Nephron progenitor cell (in vitro differentiated cells): ENCODE data around the gene ADCY10.
"Not testable (repeated sequence)": the region's sequence is repeated elsewhere in the genome, so short reads cannot be mapped to it uniquely, and the experiment has no call there.

ENCODE experiments used
- DNase-seq: peaks from one replicate; pipeline ENCODE4 v3.0.0; 2021
- H3K27ac Mint-ChIP-seq: 2 replicates; pipeline ENCODE4 v1.8.0; 2021; ENCODE audit warnings: mild to moderate bottlenecking, moderate library complexity, mixed read lengths
- H3K27me3 Mint-ChIP-seq: 2 replicates; pipeline ENCODE4 v1.8.0; 2021; ENCODE audit warnings: mild to moderate bottlenecking, low read depth, mixed read lengths; ENCODE audit not compliant: poor library complexity
- H3K36me3 Mint-ChIP-seq: 2 replicates; pipeline ENCODE4 v1.8.0; 2021; ENCODE audit warnings: low read depth, mixed read lengths
- H3K4me1 Mint-ChIP-seq: 2 replicates; pipeline ENCODE4 v1.8.0; 2021; ENCODE audit warnings: mixed read lengths
- H3K4me3 Mint-ChIP-seq: 2 replicates; pipeline ENCODE4 v1.8.0; 2021; ENCODE audit warnings: mild to moderate bottlenecking, moderate library complexity, mixed read lengths
- H3K9me3 Mint-ChIP-seq: 2 replicates; pipeline ENCODE4 v1.8.0; 2021; ENCODE audit warnings: mild to moderate bottlenecking, moderate library complexity, mixed read lengths
- TF ChIP-seq, protein P1 (sequence below): fragments of 200-600 bp; sonication (generic); IDR thresholded peaks from 2 replicates; pipeline ENCODE4 v1.5.0; 2021; ENCODE audit warnings: antibody characterized with exemption

The ADCY10 gene

DNA sequence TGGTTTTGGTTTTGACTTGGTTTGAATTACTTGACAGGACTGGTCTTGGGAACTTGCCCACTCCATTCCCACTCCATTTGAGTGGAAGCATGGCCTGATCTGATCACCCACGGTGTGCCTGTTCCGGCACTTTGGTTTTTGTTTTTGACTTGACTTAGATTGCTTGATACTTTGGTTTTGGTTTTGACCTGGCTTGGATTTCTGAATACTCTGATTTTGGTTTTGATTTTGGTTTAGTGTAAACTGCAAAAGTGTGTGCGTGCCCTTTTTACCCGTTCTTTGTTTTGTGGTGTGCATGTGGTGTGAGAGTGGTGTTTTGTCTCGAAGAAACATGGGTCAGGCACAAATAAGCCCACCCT is 50.0 kb downstream of the ADCY10 start:
- no peak for DNase-seq
- Mint-ChIP-seq H3K36me3 (no peaks in the 10 kb centered on the region), H3K4me3 (no peak overlapping the region), H3K4me1 (peaks cover 15% of the 10 kb centered on the region), H3K9me3 (peaks cover 10% of the 10 kb centered on the region), H3K27ac (no peak overlapping the region), H3K27me3 (no peaks in the 10 kb centered on the region)
- TF ChIP-seq, protein P1, sequence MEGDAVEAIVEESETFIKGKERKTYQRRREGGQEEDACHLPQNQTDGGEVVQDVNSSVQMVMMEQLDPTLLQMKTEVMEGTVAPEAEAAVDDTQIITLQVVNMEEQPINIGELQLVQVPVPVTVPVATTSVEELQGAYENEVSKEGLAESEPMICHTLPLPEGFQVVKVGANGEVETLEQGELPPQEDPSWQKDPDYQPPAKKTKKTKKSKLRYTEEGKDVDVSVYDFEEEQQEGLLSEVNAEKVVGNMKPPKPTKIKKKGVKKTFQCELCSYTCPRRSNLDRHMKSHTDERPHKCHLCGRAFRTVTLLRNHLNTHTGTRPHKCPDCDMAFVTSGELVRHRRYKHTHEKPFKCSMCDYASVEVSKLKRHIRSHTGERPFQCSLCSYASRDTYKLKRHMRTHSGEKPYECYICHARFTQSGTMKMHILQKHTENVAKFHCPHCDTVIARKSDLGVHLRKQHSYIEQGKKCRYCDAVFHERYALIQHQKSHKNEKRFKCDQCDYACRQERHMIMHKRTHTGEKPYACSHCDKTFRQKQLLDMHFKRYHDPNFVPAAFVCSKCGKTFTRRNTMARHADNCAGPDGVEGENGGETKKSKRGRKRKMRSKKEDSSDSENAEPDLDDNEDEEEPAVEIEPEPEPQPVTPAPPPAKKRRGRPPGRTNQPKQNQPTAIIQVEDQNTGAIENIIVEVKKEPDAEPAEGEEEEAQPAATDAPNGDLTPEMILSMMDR = no peak

DNA sequence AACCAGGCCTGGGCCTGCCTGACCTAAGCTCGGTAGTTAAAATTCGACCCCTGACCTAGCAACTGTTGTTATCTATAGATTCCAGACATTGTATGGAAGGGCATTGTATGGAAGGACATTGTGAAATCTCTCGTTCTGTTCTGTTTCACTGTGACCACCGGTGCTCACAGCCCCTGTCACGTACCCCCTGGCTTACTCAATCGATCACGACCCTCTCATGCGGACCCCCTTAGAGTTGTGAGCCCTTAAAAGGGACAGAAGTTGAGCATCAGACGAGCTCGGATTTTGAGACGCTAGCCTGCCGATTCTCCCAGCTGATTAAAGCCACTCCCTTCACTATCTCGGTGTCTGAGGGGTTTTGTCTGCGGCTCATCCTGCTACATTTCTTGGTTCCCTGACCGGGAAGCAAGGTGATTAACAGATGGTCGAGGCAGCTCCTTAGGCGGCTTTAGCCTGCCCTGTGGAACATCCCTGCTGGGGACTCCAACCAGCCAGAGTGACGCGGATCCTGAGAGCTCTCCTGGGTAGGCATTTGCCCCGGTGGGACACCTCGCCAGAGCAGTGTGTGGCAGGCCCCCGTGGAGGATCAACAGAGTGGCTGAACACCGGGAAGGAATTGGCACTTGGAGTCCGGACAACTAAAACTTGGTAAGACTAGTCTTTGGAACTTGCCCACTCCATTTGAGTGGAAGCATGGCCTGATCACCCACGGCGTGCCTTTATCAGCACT is 50.6 kb downstream of the ADCY10 start:
- peaks cover 15% of the 10 kb centered on the region for H3K4me1 Mint-ChIP-seq
- not testable (repeated sequence) for H3K27me3 Mint-ChIP-seq, H3K4me3 Mint-ChIP-seq, DNase-seq, H3K27ac Mint-ChIP-seq, H3K36me3 Mint-ChIP-seq, H3K9me3 Mint-ChIP-seq

DNA sequence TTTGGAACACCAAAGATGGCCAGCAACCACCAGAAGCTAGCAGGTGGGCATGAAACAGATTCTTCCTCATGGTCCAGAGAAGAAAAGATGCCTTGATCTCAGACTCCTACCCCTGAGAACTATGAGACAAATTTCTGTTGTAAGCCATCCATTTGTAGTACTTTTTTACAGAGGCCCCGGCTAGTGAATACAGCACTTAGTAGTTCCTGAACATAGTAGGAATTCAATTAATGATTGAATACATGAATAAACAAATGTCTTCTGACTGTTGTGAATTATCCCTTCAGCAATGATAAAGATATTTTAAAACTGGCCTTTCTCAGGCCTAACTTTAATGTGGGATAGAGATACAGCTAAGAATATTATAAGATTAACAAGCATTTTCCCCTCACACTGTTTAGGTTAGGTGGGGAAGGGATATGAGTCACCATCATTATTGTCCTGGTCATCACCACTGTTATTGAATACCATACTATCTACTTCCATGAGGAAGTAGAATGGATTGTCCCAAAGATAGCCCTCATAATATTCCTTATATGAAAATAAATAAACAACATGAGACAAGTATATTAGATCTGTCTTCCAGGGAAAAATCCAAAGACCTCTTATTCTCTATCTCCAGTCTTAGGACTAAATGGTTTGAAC is 51.4 kb downstream of the ADCY10 start:
- H3K4me1 Mint-ChIP-seq = peaks cover 10% of the 10 kb centered on the region
- no peaks in the 10 kb centered on the region for H3K27me3 Mint-ChIP-seq
- peaks cover 10% of the 10 kb centered on the region for H3K9me3 Mint-ChIP-seq
- DNase-seq = no peak
- no peak overlapping the region for H3K27ac Mint-ChIP-seq
- no peak overlapping the region for H3K4me3 Mint-ChIP-seq
- no peaks in the 10 kb centered on the region for H3K36me3 Mint-ChIP-seq
- TF ChIP-seq, protein P1 = no peak

DNA sequence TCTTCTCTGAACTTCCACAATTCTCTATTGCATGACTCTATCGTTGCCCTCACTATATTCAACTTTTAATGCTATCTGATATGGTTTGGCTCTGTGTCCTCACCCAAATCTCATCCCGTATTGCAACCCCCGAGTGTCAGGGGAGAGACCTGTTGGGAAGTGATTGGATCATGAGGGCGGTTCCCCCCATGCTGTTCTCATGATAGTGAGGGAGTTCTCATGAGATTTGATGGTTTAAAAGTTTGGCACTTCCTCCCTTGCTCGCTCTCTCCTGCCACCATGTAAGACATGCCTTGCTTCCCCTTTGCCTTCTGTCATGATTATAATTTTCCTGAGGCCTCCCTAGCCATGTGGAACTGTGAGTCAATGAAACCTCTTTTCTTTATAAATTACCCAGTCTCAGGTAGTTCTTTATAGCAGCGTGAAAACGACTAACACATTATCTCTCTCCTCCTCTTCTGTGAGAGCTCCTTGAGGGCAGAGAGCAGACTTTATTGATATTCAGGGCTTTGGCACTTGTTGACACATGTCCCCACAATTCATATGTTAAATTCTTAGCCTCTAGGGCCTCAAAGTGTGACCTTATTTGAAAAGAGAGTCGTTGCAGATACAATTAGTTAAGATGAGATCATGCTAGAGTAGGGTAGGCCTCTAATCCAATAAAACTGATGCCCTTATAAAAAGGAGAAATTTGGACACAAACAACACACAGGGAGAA is 52.1 kb downstream of the ADCY10 start:
- H3K9me3 Mint-ChIP-seq = peaks cover 10% of the 10 kb centered on the region
- H3K4me1 Mint-ChIP-seq = peaks cover 10% of the 10 kb centered on the region
- peak overlapping the region; percentile 2 for H3K27ac Mint-ChIP-seq
- TF ChIP-seq, protein P1 = no peak
- DNase-seq = no peak
- no peaks in the 10 kb centered on the region for H3K27me3 Mint-ChIP-seq
- no peak overlapping the region for H3K4me3 Mint-ChIP-seq
- no peaks in the 10 kb centered on the region for H3K36me3 Mint-ChIP-seq

DNA sequence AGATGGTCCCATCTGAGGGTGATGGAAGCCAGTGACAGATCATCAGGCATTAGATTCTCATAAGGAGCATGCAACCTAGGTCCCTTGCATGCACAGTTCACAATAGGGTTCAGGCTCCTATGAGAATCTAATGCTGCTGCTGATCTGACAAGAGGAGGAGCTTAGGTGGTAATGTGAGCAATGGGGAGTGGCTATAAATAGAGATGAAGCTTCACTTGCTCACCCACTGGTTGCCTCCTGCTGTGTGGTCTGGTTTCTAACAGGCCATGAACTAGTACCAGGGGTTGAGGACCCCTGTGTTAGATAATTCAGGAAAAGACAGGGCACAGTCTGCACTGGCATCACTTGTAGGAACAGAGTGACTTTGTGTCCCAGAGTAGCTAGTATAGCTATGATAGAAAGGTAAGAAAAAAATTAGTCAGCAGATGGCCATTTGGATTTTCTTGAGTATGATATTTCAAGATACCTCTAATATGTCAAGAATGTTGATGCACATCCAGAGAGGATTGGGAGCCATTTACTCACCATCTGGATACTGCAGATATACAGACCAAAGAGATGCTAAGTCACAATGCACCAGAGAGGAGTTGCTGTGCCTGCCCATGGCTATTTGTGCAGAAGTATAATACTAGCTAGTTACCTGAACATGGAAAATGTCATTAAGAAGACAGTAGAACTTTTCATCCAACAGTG is 53.6 kb downstream of the ADCY10 start:
- DNase-seq = no peak
- peaks cover 10% of the 10 kb centered on the region for H3K9me3 Mint-ChIP-seq
- no peak overlapping the region for H3K27ac Mint-ChIP-seq
- TF ChIP-seq, protein P1 = no peak
- H3K27me3 Mint-ChIP-seq = no peaks in the 10 kb centered on the region
- H3K4me3 Mint-ChIP-seq = no peak overlapping the region
- peaks cover 6% of the 10 kb centered on the region for H3K4me1 Mint-ChIP-seq
- H3K36me3 Mint-ChIP-seq = no peaks in the 10 kb centered on the region
